Astrocyte (in vitro differentiated cells and primary cell): ENCODE results near the gene FUOM.

Experiments
- EZH2 ChIP-seq: IDR thresholded peaks from 2 replicates; pipeline ENCODE4 v1.6.1; 2012; ENCODE audit warnings: mild to moderate bottlenecking, low read length, inconsistent platforms; ENCODE audit not compliant: insufficient read depth
- TF ChIP-seq, protein P1 (sequence below): IDR thresholded peaks from 2 replicates; pipeline ENCODE4 v1.5.1; 2011; ENCODE audit warnings: low read depth, mild to moderate bottlenecking, inconsistent platforms, low read length, moderate library complexity; ENCODE audit not compliant: insufficient read depth

GRCh38 chr10:133377818-133378250 lies 20.0 kb upstream of the FUOM start:
- TF ChIP-seq, protein P1, sequence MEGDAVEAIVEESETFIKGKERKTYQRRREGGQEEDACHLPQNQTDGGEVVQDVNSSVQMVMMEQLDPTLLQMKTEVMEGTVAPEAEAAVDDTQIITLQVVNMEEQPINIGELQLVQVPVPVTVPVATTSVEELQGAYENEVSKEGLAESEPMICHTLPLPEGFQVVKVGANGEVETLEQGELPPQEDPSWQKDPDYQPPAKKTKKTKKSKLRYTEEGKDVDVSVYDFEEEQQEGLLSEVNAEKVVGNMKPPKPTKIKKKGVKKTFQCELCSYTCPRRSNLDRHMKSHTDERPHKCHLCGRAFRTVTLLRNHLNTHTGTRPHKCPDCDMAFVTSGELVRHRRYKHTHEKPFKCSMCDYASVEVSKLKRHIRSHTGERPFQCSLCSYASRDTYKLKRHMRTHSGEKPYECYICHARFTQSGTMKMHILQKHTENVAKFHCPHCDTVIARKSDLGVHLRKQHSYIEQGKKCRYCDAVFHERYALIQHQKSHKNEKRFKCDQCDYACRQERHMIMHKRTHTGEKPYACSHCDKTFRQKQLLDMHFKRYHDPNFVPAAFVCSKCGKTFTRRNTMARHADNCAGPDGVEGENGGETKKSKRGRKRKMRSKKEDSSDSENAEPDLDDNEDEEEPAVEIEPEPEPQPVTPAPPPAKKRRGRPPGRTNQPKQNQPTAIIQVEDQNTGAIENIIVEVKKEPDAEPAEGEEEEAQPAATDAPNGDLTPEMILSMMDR: no peak
- no peak for TF ChIP-seq EZH2
